ENCODE data around the gene MBTPS1. TPM values are rescaled to one million over a fixed set of nuclear protein-coding genes. Genes with fewer than 3 reads are reported as not detected.
A peak's percentile ranks its signal among the peaks of the same experiment; 100 is the strongest.

Gene MBTPS1
- polyA plus RNA-seq, 2 donors, result 23.1 to 25.6 TPM

- 52 to 62% methylated on average over 25 of the region's 25 CpGs for WGBS, 2 donors
- H3K36me3 ChIP-seq (ENCODE audit: control insufficient read depth in 2 of 2, insufficient read depth in 2 of 2, low read length in 1 of 2), result peaks cover 18 to 43% of the 10 kb centered on the region in 2 donors
- H3K9me3 ChIP-seq (ENCODE audit: control insufficient read depth in 2 of 2, insufficient read depth in 1 of 2, low read depth in 1 of 2, low read length in 1 of 2), result no peaks in the 10 kb centered on the region
- no peaks in the 10 kb centered on the region for H3K27me3 ChIP-seq (ENCODE audit: control insufficient read depth in 1 of 2, insufficient read depth in 2 of 2, low read length in 2 of 2)
- H3K27ac ChIP-seq (ENCODE audit: low read depth in 2 of 2, low read length in 1 of 2), result no peak overlapping the region
- no peak overlapping the region for H3K4me3 ChIP-seq (ENCODE audit: low read depth in 1 of 2, low read length in 2 of 2)
- no peaks in the 10 kb centered on the region for H3K4me1 ChIP-seq (ENCODE audit: control insufficient read depth in 2 of 2, insufficient read depth in 2 of 2, low read length in 1 of 2)
Observed at GRCh38 chr16:84062734-84063640, 53.8 kb downstream of the MBTPS1 start.

- H3K27me3 ChIP-seq (ENCODE audit: control insufficient read depth in 1 of 2, insufficient read depth in 2 of 2, low read length in 2 of 2), result no peaks in the 10 kb centered on the region
- H3K4me1 ChIP-seq (ENCODE audit: control insufficient read depth in 2 of 2, insufficient read depth in 2 of 2, low read length in 1 of 2), result no peaks in the 10 kb centered on the region
- H3K4me3 ChIP-seq (ENCODE audit: low read depth in 1 of 2, low read length in 2 of 2), result no peak overlapping the region
- no peak overlapping the region for H3K27ac ChIP-seq (ENCODE audit: low read depth in 2 of 2, low read length in 1 of 2)
- no peaks in the 10 kb centered on the region for H3K9me3 ChIP-seq (ENCODE audit: control insufficient read depth in 2 of 2, insufficient read depth in 1 of 2, low read depth in 1 of 2, low read length in 1 of 2)
- WGBS, 2 donors, result 85 to 87% methylated on average over 7 of the region's 7 CpGs
- peaks cover 19 to 45% of the 10 kb centered on the region in 2 donors for H3K36me3 ChIP-seq (ENCODE audit: control insufficient read depth in 2 of 2, insufficient read depth in 2 of 2, low read length in 1 of 2)
Observed at GRCh38 chr16:84061236-84061819, 55.4 kb downstream of the MBTPS1 start.

GRCh38 chr16:84059946-84060901 is 56.5 kb downstream of the MBTPS1 start:
- H3K27me3 ChIP-seq (ENCODE audit: control insufficient read depth in 1 of 2, insufficient read depth in 2 of 2, low read length in 2 of 2), result no peaks in the 10 kb centered on the region
- WGBS, 2 donors, result 94 to 95% methylated on average over 28 of the region's 28 CpGs
- no peak overlapping the region for H3K27ac ChIP-seq (ENCODE audit: low read depth in 2 of 2, low read length in 1 of 2)
- no peak overlapping the region for H3K4me3 ChIP-seq (ENCODE audit: low read depth in 1 of 2, low read length in 2 of 2)
- H3K36me3 ChIP-seq (ENCODE audit: control insufficient read depth in 2 of 2, insufficient read depth in 2 of 2, low read length in 1 of 2), result peaks cover 22 to 49% of the 10 kb centered on the region in 2 donors
- no peaks in the 10 kb centered on the region for H3K9me3 ChIP-seq (ENCODE audit: control insufficient read depth in 2 of 2, insufficient read depth in 1 of 2, low read depth in 1 of 2, low read length in 1 of 2)
- no peaks in the 10 kb centered on the region for H3K4me1 ChIP-seq (ENCODE audit: control insufficient read depth in 2 of 2, insufficient read depth in 2 of 2, low read length in 1 of 2)

GRCh38 chr16:84059111-84059510 is 57.6 kb downstream of the MBTPS1 start:
- no peak overlapping the region for H3K4me3 ChIP-seq (ENCODE audit: low read depth in 1 of 2, low read length in 2 of 2)
- no peaks in the 10 kb centered on the region for H3K4me1 ChIP-seq (ENCODE audit: control insufficient read depth in 2 of 2, insufficient read depth in 2 of 2, low read length in 1 of 2)
- H3K27ac ChIP-seq (ENCODE audit: low read depth in 2 of 2, low read length in 1 of 2), result no peak overlapping the region
- H3K27me3 ChIP-seq (ENCODE audit: control insufficient read depth in 1 of 2, insufficient read depth in 2 of 2, low read length in 2 of 2), result no peaks in the 10 kb centered on the region
- H3K9me3 ChIP-seq (ENCODE audit: control insufficient read depth in 2 of 2, insufficient read depth in 1 of 2, low read depth in 1 of 2, low read length in 1 of 2), result no peaks in the 10 kb centered on the region
- H3K36me3 ChIP-seq (ENCODE audit: control insufficient read depth in 2 of 2, insufficient read depth in 2 of 2, low read length in 1 of 2), result peaks cover 30 to 59% of the 10 kb centered on the region in 2 donors
- 84% methylated on average over 11 of the region's 11 CpGs for WGBS, 2 donors

- Histone ChIP-seq H3K4me3 (ENCODE audit: low read depth in 1 of 2, low read length in 2 of 2) (no peak overlapping the region), H3K36me3 (ENCODE audit: control insufficient read depth in 2 of 2, insufficient read depth in 2 of 2, low read length in 1 of 2) (peaks cover 31 to 61% of the 10 kb centered on the region in 2 donors), H3K27me3 (ENCODE audit: control insufficient read depth in 1 of 2, insufficient read depth in 2 of 2, low read length in 2 of 2) (no peaks in the 10 kb centered on the region), H3K27ac (ENCODE audit: low read depth in 2 of 2, low read length in 1 of 2) (no peak overlapping the region), H3K9me3 (ENCODE audit: control insufficient read depth in 2 of 2, insufficient read depth in 1 of 2, low read depth in 1 of 2, low read length in 1 of 2) (no peaks in the 10 kb centered on the region), H3K4me1 (ENCODE audit: control insufficient read depth in 2 of 2, insufficient read depth in 2 of 2, low read length in 1 of 2) (no peaks in the 10 kb centered on the region)
- 92 to 94% methylated on average over 11 of the region's 11 CpGs for WGBS, 2 donors
Observed at GRCh38 chr16:84058664-84059063, 58.1 kb downstream of the MBTPS1 start.

- 91 to 95% methylated on average over 15 of the region's 15 CpGs for WGBS, 2 donors
- no peak overlapping the region for H3K27ac ChIP-seq (ENCODE audit: low read depth in 2 of 2, low read length in 1 of 2)
- H3K27me3 ChIP-seq (ENCODE audit: control insufficient read depth in 1 of 2, insufficient read depth in 2 of 2, low read length in 2 of 2), result no peaks in the 10 kb centered on the region
- peaks cover 33 to 64% of the 10 kb centered on the region in 2 donors for H3K36me3 ChIP-seq (ENCODE audit: control insufficient read depth in 2 of 2, insufficient read depth in 2 of 2, low read length in 1 of 2)
- H3K4me1 ChIP-seq (ENCODE audit: control insufficient read depth in 2 of 2, insufficient read depth in 2 of 2, low read length in 1 of 2), result no peaks in the 10 kb centered on the region
- H3K4me3 ChIP-seq (ENCODE audit: low read depth in 1 of 2, low read length in 2 of 2), result peak overlapping the region in 1 of 2 donors; percentile 4
- no peaks in the 10 kb centered on the region for H3K9me3 ChIP-seq (ENCODE audit: control insufficient read depth in 2 of 2, insufficient read depth in 1 of 2, low read depth in 1 of 2, low read length in 1 of 2)
Observed at GRCh38 chr16:84058211-84058610, 58.5 kb downstream of the MBTPS1 start.

GRCh38 chr16:84056933-84057332 is 59.8 kb downstream of the MBTPS1 start:
- no peak overlapping the region for H3K27ac ChIP-seq (ENCODE audit: low read depth in 2 of 2, low read length in 1 of 2)
- H3K36me3 ChIP-seq (ENCODE audit: control insufficient read depth in 2 of 2, insufficient read depth in 2 of 2, low read length in 1 of 2), result peaks cover 35 to 60% of the 10 kb centered on the region in 2 donors
- 89 to 92% methylated on average over 7 of the region's 7 CpGs for WGBS, 2 donors

GRCh38 chr16:84055801-84056634 is 60.7 kb downstream of the MBTPS1 start:
- 88 to 90% methylated on average over 19 of the region's 19 CpGs for WGBS, 2 donors
- H3K36me3 ChIP-seq (ENCODE audit: control insufficient read depth in 2 of 2, insufficient read depth in 2 of 2, low read length in 1 of 2), result peaks cover 35 to 54% of the 10 kb centered on the region in 2 donors
- H3K9me3 ChIP-seq (ENCODE audit: control insufficient read depth in 2 of 2, insufficient read depth in 1 of 2, low read depth in 1 of 2, low read length in 1 of 2), result no peaks in the 10 kb centered on the region
- no peaks in the 10 kb centered on the region for H3K4me1 ChIP-seq (ENCODE audit: control insufficient read depth in 2 of 2, insufficient read depth in 2 of 2, low read length in 1 of 2)
- H3K4me3 ChIP-seq (ENCODE audit: low read depth in 1 of 2, low read length in 2 of 2), result no peak overlapping the region
- no peaks in the 10 kb centered on the region for H3K27me3 ChIP-seq (ENCODE audit: control insufficient read depth in 1 of 2, insufficient read depth in 2 of 2, low read length in 2 of 2)
- H3K27ac ChIP-seq (ENCODE audit: low read depth in 2 of 2, low read length in 1 of 2), result no peak overlapping the region

More at GRCh38 chr16:84056933-84057332, 59.8 kb downstream of the MBTPS1 start:
- Histone ChIP-seq H3K9me3 (ENCODE audit: control insufficient read depth in 2 of 2, insufficient read depth in 1 of 2, low read depth in 1 of 2, low read length in 1 of 2) (no peaks in the 10 kb centered on the region), H3K27me3 (ENCODE audit: control insufficient read depth in 1 of 2, insufficient read depth in 2 of 2, low read length in 2 of 2) (no peaks in the 10 kb centered on the region), H3K4me3 (ENCODE audit: low read depth in 1 of 2, low read length in 2 of 2) (no peak overlapping the region), H3K4me1 (ENCODE audit: control insufficient read depth in 2 of 2, insufficient read depth in 2 of 2, low read length in 1 of 2) (no peaks in the 10 kb centered on the region)
